Skeletal muscle cell (primary cell): ENCODE measurements around the gene S1PR4.
"Not testable (repeated sequence)": the region's sequence is repeated elsewhere in the genome, so short reads cannot be mapped to it uniquely, and the experiment has no call there.

ENCODE experiments used
- DNase-seq: peaks from one replicate; pipeline ENCODE4 v3.0.0-alpha.2; 2010; ENCODE audit warnings: low read depth
- H3K4me3 ChIP-seq: 2 replicates; pipeline ENCODE4 v1.5.1; 2011; ENCODE audit warnings: low read depth, mild to moderate bottlenecking, control low read depth, low read length, moderate library complexity

The S1PR4 gene

DNA sequence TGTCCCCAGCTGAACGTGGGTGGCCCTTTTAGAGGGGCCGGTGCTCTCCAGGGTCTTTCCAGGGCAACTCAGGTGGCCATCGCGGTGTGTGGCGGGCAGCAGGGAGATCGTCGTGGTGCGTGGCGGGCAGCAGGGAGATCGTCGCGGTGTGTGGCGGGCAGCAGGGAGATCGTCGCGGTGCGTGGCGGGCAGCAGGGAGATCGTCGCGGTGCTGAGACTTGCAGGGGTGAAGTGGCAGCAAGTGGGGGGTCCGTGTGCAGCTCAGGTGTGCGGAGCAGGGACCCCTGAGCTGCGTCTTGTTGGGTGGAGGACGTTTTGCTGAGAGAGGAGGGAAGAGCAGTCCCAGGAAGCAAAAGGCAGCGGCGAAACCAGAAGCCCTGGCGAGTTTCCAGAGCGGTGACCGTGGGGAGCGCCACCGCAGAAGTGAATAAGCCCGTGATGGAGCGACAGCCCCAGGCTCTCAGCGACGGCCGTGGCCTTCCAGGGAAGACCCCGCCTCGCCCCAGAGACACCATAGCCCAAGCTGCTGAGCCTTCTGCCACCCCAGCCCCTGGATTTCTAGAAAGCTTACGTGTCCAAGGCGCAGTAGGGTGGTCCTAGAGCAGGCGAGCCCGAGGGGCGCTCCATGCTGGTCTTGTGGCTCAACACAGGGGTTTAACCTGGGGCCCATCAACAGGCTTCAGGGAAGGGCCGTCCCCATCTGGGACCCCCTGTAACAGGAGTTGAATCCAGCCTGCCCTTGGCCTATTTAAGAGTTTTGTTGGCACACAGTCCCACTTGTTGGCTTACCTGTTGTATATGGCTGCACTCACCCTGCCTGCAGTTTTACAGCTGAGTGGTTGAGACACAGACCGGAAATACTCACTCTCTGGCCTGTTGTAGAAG lies 12.6 kb downstream of the S1PR4 start:
- H3K4me3 ChIP-seq = no peak overlapping the region
- DNase-seq = no peak

DNA sequence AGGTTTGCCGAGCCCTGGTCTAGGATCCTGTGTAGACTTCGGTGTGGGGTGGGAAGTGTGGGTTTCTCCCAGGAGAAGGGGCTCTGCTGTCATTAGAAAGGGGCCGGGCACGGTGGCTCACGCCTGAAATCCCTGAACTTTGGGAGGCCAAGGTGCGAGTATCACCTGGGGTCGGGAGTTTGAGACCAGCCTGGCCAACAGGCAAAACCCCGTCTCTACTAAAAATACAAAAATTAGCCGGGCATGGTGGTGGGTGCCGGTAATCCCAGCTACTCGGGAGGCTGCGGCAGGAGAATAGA lies 13.2 kb downstream of the S1PR4 start:
- not testable (repeated sequence) for H3K4me3 ChIP-seq

DNA sequence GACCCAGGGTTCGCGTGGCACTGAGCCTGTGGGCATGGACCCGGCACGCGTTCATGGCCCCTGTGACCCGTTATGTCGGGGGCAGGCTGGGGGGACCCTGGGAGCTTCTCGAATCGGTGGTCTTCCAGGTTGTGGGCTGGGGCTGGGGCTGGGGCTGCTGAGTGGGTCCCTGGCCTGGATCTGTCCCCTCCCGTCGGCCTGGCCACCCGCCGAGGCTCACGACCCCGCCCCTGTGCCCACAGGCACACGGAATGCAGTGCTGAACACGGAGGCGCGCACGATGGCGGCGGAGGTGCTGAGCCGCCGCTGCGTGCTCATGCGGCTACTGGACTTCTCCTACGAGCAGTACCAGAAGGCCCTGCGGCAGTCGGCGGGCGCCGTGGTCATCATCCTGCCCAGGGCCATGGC lies 13.7 kb downstream of the S1PR4 start:
- H3K4me3 ChIP-seq = no peak overlapping the region
- DNase-seq = no peak

More for the DNA sequence above, 13.2 kb downstream of the S1PR4 start:
- not testable (repeated sequence) for DNase-seq

DNA sequence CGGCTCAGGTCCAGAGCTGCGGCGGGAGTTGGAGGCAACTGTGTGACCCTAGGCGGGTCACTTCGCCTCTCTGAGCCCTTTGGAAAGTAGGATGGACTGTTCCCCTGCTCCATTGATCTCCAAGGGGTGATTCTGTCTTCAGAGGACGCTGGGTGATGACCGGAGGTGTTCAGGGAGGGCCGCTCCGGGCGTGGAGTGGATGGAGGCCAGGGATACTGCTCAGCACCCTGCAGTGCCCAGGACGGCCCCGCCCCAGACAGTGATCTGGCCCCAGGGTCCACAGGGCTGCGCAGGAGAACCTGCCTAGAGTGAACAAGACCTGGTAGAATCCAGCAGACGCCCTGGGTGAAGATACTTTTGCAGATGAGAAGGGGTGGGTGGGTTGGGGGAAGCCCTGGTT lies 14.1 kb downstream of the S1PR4 start:
- H3K4me3 ChIP-seq = no peak overlapping the region
- no peak for DNase-seq

DNA sequence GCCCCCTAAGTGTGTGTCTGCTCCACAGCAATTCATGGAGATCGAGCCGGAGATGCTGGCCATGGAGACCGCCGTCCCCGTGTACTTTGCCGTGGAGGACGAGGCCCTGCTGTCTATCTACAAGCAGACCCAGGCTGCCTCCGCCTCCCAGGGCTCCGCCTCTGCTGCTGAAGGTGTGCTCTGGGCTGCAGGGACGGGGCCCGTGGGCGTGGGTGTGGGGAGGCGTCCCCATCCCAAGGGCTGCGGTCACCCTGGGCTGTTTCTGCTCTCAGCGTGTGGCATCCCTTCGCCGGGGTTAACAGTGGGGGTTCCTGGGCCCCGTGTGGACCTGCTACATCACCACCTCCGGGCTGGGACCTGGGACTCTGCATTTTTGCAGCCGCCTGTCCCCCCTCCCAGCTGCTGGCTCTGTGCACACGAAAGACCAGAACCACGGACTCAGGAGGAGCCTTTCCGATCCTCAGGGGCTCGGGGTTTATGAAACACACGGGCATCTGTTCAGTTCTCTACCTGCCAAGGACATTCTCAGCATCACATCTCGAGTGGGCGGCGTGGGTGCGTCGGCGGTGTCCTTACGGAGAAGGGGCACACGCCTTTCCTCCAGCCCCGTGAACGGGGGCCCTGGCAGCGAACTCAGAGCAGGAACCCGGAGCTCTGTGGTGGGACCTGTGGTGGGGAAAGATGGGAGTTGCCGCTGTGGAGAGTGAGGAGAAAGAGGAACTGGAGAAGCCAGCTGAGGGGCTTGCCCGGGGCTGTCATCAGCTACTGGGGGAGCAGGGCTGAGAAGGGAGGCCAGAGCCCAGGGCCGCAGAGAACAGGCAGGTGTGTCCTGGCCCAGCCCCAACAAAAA lies 14.9 kb downstream of the S1PR4 start:
- no peak for DNase-seq
- no peak overlapping the region for H3K4me3 ChIP-seq

DNA sequence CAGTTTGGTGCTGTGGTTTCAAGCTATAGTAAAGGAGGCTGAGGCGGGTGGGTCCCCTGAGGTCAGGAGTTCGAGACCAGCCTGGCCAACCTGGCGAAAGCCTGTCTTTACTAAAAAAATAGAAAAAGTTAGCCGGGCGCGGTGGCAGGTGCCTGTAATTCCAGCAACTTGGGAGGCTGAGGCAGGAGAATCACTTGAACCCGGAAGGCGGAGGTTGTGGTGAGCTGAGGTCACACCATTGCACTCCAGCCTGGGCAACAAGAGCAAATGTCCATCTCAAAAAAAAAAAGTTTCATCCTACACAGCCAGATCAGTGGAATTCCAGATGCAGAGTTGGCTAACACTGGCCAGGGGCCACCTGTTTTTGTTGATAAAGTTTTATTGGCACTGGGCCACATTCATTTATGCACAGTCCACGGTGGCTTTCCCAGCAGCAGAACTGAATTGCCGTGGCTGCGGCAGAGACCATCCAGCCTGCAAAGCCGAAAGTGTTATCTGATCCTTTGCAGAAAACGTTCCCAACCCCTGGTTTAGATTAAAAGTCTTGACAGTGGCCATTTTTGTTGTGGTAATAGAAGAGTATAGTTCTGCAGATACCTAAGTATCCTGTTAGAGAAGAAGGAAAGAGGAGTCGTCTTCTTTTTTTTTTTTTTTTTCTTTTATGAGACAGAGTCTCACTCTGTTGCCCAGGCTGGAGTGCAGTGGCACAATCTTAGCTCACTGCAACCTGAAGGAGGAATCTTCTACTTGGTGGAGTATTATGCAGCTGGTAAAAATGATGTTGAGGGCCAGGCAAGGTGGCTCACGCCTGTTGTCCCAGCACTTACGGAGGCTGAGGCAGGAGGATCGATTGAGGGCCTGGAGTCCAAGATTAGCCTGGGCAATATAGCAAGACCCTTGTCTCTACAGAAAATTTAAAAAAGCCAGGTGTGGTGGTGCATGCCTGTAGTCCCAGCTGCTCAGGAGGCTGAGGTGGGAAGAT lies 15.8 kb downstream of the S1PR4 start:
- H3K4me3 ChIP-seq = no peak overlapping the region
- no peak for DNase-seq

DNA sequence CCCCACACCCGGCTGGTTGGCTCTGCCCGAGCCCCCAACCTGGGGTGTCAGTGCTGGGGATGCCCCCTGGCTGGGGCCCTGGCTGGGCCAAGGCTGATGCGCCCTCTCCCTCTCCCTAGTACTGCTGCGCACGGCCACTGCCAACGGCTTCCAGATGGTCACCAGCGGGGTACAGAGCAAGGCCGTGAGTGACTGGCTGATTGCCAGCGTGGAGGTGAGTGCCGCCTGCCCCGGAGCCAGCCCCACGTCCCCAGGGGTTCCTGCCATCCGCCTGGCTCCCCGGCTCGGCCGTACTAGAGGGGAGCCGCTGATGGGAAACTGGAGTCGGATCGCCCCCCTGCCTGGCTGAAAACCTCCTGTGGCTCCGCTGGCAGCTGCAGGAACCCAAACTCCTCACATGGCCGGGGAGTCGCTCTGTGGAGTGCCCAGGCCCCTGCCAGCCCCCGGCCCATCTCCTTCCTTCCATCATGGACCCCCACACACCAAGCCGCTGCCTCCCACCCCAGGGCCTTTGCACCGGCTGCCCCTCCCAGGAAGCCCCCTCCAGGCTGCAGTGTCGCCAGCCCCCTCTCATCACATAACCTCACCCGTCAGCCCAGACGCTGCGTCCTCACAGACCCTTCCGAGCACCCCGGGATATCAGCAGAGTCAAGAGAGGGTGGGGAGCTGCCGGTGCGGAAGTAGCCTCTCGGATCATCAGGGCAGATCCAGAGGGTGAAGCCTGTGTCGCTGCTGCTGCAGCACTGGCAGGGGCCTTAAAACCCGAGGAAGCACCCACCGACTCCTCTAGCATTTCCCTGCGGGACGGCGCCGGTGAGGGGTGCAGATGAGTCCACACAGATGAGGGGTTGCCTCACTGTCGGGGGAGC lies 17.7 kb downstream of the S1PR4 start:
- no peak overlapping the region for H3K4me3 ChIP-seq
- DNase-seq = no peak

DNA sequence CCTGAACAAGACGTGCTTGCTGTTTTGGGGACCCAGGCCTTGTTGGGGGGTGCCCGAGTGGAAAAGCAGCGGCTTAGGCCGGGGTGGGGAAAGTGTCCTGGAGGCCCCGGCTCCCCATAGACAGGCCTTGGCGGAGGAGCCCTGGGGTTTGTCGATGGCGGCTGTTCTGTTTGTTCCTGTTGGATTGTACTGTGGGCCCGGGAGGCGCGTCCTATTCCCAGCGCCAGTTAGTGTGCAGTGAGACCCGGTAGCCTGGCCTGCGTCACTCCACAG lies 18.3 kb downstream of the S1PR4 start:
- no peak for DNase-seq
- H3K4me3 ChIP-seq = no peak overlapping the region

DNA sequence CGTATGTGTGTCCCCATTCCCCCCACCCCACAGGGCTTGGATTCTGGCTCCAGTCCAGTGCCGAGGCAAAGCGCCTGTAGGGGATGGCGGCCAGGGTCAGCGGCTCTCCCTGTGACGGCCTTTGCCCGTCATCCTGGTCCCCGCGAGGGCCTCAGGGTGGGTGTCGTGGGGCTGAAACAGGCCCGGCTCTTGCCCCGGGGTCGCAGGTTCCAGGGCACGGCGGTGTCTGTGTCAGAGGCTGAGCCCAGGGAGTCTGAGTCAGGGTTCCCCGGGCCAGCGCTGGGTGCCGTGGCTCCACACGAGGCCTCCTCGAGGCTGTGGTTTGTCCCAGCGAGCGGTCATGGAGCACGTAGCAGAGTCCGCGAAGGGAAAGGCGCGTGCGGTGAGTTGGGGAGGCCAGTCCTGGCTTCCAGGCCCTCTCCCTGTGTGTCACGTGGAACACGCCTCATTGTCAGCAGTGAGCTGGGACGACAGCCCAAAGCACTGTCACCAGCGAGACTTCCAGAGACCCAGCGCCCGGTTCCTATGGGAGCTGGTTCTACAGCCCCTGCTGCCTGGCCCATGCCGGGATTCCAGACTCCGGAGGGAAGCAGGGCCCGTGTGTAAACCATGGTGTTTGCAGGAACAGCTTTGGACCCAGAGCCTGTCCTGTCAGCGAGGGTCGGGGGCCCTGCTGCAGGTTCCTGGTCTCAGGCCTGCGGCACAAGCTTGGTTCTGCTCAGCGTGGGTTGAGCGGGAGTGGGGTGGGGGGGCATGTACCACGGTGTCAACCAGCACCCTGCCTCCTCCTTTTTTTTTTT lies 20.5 kb downstream of the S1PR4 start:
- no peak for DNase-seq
- H3K4me3 ChIP-seq = no peak overlapping the region

DNA sequence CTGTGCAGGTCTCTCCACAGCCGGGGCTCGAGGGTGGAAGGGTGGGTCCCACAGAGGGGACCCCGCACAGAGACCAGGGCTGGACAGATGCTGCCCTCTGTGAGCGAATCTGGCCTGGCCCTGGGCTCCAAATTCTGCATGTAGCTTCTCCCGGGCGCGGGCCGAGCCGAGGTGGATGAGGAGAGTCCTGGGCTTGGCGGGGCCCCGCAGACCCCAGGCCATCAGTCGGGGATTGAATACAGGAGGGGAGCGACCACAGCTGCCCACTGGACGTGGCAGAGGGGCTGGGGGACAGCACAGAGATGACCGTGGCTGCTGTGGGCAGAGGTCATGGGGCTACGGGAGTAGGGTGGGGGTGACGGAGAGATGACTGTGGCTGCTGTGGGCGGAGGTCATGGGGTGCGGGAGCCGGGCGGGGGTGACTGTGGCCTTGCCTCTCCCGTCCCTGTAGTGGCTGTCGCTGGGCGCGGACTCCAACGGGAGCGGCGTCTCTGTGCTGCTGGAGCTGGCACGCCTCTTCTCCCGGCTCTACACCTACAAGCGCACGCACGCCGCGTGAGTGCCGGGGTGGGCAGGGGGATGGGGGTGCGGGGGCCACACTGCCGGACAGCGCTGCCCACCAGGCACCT lies 22.6 kb downstream of the S1PR4 start:
- DNase-seq = no peak
- no peak overlapping the region for H3K4me3 ChIP-seq

DNA sequence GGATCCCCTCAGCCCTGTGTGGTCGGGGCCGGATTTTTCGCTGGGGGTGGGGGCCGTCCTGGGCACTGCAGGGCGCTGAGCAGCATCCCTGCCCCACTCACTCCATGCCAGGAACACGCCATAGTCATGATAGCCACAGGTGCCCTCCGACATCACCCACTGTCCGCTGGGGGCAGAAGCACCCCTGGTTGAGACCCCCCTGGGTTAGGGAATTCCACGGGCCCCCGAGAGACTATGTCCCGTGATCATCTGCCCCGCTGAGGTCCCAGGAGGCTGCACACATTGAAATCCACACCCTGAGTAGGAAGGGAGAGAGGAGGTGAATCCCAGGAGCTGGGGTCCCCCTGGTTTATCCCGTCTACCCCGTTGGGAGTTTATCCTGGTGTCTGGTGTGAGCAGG lies 23.3 kb downstream of the S1PR4 start:
- H3K4me3 ChIP-seq = no peak overlapping the region

DNA sequence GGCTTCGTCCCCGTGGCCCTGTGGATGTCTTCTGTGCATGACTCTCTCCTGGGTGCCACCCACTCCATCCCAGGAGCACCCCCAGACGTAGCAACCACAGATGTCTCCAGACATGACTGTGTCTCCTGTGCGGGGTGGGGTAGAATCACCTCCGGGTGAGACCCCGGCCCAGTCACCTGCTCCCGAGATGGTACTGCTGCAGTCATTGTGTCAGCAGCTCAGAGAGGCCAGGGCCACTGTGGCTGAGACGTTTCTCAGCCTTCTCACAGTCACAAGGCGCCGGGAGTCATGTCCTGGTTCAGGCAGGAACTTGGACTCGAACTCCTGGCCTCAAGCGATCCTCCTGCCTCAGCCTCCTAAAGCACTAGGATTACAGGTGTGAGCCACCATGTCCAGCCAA lies 23.8 kb downstream of the S1PR4 start:
- H3K4me3 ChIP-seq = no peak overlapping the region
- DNase-seq = no peak

More for the DNA sequence above, 23.3 kb downstream of the S1PR4 start:
- no peak for DNase-seq

DNA sequence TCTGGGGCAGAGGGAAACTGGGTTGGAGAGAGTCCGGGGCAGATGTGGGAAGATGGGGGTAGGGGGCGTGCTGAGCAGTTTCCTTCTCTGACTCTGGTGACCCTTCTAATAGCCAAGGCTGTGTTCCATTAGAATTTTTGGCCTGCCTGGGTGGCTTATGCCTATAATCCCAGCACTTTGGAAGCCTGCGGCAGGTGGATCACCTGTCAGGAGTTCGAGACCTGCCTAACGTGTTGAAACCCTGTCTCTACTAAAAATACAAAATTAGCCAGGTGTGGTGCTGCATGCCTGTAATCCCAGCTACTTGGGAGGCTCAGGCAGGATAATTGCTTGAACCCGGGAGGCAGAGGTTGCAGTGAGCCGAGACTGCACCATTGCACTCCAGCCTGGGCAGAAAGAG lies 24.3 kb downstream of the S1PR4 start:
- not testable (repeated sequence) for H3K4me3 ChIP-seq, DNase-seq

DNA sequence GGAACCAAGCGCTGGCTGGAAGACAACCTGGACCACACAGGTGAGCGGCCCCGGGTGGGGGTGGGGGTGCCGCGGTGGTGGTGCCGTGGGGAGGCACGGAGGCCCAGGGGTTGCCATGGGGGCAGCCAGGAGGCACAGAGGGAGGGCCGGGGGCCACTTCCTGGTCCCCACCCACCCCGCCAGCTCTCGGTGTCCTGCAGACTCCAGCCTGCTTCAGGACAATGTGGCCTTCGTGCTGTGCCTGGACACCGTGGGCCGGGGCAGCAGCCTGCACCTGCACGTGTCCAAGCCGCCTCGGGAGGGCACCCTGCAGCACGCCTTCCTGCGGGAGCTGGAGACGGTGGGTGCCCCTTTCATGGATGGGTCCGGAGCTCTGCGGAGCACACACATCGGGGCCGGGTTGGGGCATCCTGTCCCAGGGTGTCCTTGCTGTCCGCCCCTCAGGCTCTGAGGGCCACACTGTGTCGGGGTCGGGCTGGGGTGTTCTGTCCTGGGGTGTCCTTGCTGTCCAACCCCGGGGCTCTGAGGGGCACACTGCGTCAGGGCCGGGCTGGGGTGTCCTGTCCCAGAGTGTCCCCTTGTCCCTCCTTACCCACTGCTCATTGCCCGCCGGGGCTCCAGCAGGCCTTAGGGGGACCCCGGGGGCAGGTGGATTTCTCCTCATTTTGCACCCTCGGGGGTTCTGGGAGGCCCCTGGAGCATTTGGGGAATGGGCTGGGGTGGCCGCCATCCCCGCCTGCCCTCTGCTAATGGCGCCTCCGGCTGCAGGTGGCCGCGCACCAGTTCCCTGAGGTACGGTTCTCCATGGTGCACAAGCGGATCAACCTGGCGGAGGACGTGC lies 25.5 kb downstream of the S1PR4 start:
- no peak overlapping the region for H3K4me3 ChIP-seq
- no peak for DNase-seq

DNA sequence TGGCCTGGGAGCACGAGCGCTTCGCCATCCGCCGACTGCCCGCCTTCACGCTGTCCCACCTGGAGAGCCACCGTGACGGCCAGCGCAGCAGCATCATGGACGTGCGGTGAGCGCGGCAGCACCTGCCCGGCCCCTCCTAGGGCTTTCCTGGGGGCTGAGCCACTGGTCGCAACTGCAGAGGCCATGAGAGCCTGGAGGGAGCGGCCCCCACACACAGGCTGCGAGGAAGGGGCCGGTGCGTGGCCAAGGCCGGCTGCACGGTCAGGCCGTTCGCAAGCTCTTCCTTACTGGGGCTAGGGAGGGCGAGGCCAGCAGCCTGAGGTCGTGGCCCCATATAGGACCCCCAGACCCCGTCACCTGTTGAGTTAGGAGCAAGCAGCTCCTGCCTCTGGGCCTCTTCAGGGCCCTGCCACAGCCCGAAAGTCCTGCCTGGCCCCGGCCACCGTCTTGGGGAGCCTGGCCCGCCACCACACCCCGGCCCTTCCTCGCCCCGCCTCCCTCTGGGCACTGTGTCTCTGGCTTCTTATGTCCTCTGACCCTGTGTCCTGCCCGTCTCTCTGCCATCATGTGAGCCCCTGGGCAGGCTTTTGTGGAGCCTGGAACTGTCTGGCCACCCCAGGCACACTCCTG lies 26.2 kb downstream of the S1PR4 start:
- DNase-seq = no peak
- no peak overlapping the region for H3K4me3 ChIP-seq

DNA sequence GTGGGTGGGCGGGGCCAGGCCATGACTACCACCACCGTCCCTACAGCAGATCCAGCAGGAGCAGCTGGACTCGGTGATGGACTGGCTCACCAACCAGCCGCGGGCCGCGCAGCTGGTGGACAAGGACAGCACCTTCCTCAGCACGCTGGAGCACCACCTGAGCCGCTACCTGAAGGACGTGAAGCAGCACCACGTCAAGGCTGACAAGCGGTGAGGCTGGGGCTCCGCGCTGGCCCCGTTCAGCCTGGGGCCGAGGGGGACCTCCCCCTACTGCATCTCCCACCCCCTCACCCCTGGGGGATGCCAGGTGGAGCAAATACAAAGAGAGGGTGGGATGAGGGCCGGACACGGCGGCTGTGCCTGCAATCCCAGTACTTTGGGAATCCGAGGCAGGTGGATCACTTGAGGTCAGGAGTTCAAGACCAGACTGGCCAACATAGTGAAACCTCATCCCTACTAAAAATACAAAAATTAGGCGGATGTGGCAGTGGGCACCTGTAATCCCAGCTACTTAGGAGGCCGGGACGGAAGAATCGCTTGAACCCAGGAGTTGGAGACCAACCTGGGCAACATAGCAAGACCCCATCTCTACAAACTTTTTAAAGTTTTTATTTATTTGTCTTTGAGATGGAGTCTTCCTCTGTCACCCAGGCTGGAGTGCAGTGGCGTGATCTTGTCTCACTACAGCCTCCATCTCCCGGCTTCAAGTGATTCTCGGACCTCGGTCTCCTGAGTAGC lies 27.8 kb downstream of the S1PR4 start:
- no peak for DNase-seq
- H3K4me3 ChIP-seq = no peak overlapping the region
